ENCODE data around the gene AIFM2. TPM values are rescaled to one million over a fixed set of nuclear protein-coding genes. Genes with fewer than 3 reads are reported as not detected.
A peak's percentile ranks its signal among the peaks of the same experiment; 100 is the strongest.

AIFM2 gene
- total RNA-seq, 1 experiment from 2014 or later = 7.0 TPM

DNA sequence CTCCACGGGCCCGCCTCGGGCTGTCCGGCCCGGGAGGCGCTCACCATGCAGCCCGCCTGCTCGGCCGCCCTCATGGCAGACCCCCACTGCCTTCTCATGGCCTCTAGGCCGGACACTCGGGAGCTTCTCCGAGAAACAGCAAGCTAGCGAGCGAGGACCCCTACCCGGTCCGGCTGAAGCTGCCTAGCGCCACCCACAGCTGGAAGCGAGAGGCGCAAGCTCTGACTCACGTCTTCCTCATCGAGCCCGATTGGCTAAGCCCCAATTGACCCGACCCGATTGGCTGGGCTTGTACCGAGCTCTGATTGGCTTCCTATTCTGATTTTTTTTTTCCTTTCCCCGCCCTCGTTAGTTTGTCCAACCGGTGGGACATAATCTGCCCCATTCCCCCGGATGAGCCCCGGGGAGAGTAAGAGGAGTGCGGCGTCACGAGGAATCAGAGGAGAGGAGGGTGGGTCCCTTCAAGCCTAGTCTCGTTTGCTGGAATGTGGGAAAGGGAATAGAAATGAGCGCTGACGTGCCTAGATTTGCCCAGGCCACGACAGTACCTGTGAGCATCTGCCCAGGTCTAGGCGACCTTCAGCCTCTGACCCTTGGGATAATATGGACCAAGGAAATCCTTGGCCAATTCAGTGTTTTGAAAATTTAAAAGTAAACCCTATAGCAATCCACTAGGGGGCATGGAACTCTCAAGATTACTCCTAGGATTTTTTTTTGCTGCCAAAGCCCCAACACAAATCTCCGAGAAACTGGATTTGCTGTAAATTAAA is 14.0 kb upstream of the AIFM2 start, which contains the start of gene TYSND1:
TYSND1 (minus strand) TSS at position 212 of the 770 bp plus-strand sequence; CDS start at position 98, 114 bp downstream.
- DNase-seq (ENCODE audit: low read depth) = peak; percentile 97

DNA sequence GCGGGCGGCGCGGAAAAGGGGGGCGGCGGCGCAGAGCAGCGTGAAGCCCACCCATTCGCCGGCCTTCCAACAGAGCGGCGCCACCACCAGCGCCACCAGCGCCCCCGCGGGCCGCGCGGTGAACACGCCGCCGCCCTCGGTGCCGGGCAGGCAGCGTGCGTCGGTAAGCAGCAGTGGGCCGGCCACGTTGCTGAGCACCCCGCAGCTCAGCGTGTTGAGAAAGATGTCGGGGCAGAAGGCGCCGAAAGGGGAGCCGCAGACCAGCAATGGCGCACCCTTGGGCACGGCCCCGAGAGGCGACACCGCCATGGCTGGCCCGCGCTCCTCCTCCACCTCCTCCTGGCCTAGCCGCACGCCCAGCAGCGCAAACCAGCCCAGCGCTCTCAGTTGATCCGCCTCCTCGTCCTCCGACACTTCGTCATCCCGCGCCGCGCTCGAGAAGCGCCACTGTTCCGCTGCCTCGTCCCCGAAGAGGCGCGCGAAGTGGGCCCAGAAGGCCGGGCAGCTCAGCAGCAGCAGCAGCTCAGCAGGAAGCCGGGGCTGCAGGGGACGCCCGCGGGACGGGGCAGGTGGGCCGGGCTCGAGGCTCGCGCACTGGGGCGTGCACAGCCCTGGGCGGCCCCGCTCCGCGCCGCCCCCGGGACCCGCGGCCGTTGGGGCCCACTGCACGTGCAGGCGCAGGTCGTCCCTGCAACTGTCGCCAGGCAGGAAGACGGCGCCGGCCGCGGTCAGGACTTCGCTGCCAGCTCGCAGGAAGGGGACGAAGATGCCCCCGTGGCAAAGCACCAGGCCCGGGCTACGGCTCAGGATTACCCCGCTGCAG is 13.3 kb upstream of the AIFM2 start:
- peak; percentile 64 for DNase-seq (ENCODE audit: low read depth)

DNA sequence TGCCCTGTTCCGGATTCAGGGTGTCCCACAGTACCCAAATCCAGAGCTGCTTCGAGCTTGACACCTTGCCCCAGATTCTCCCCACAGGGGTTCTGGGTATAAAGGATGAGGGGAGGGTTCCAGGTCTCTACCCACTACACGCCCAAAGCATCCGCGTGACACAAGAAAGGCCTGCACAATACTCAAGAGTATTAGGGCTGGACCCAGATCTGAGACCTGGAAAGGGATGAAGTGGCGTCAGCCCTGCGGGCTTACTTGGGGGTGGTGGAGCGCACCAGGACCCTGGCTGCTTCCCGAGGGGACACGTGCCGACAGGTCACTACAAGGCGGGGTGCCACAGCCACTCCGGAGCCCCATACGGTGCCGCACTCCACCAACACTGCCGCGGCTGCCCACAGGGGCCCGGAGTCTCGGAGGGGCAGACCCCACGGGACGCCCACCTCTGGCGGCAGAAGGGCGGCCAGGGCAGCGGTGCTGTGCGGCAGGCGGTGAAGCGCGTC is 12.6 kb upstream of the AIFM2 start:
- DNase-seq (ENCODE audit: low read depth) = no peak

DNA sequence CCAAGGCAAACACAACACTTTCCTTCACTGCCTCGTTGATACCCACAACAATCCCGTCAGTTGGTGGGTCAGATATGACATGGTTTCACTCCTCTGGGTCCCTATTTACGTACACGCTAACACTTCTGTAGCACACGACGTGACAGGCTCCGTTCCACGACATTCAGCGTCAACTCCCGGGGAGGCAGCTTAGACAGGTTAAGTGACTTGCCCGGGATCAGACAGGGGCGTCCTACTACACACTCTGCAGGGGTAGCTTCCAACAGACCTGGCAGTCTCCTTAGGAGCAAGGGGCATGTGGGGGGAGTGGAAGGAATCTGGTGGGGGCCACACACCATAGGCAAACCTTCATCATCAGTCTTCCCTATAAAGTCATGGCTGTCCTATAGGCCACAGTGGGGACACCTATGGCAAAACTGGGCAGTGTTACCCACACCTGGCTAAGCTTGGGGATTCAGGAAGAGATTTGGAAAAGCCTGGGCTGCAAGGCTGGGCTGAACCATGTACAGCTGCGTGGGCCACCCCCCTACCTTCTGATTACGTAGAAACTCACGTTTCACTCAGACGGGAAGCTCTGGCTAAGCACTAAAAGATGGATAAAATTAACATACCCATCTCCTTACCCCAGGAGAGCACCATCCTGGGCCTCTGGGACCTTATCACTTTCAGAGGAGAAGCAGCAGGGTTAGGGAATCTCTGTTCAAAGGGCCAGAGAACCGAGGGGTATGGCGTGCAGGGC is 11.9 kb upstream of the AIFM2 start:
- DNase-seq (ENCODE audit: low read depth) = no peak

DNA sequence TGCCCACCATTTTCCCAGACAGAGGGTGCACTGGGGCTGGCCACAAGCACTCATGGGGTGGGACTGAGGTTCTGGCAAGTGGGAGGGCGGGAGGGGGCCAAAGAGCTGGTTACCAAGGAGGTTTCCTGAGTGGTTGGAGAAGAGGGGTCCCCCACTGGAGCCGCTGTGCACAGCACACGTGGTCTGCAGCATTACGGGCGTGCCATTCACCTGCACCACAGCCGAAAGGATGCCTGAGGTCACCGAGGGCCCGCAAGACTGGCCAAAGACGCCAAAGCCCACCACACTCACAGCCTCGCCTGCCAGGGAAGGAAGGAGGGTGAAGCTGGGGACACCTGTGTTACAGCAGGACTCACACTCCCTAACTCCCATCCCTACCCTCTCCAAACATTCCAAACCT is 9.9 kb upstream of the AIFM2 start:
- DNase-seq (ENCODE audit: low read depth) = no peak

GRCh38 chr10:70140297-70140696 is 7.7 kb upstream of the AIFM2 start:
- no peak for DNase-seq (ENCODE audit: low read depth)

GRCh38 chr10:70139997-70140250 is 7.3 kb upstream of the AIFM2 start:
- DNase-seq (ENCODE audit: low read depth) = no peak

DNA sequence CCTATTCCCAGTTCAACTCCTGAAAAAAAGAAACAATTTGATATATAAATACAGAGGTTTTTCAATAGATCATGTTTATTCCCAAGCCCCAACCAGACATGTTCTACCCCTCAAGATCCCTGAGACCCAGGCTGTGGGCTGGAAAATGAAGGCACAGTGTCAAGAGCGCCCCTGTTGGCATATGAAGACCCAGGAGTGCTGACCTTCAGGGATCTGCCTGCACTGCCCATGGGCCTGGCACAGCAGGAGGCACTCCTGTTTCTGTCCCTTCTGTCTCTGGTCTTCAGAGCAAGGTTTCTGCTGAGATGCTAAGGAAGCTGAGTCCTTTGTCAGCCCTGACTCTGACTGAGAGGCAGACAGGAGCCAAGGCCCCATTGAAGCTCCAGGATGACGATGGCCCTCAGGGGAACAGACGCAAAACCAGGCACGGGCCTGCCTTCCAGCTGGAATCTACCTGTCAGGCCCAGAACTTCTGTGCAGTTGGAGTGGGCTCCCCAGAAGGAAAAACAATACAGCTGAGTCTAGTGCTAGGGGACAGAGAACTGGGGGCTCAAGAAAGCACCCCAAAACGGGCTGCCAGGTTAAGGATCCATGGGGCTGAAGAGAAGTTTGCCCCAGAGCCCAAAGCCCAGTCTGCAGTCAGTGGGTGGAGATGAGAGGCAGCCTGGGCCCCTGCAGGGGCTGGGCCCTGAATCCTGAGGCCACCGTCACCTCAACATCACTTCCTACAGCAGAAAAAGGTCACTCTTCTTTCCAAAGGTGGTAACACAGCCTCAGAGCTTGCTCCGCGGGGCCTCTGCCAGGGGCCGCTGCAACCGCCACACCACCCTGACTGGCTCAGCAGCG is 6.7 kb upstream of the AIFM2 start:
- DNase-seq (ENCODE audit: low read depth) = no peak

- DNase-seq (ENCODE audit: low read depth) = no peak
Measured at GRCh38 chr10:70137927-70138883, 5.6 kb upstream of the AIFM2 start.

GRCh38 chr10:70137135-70137534 is 4.5 kb upstream of the AIFM2 start:
- no peak for DNase-seq (ENCODE audit: low read depth)

GRCh38 chr10:70135684-70136083 is 3.1 kb upstream of the AIFM2 start:
- DNase-seq (ENCODE audit: low read depth) = no peak

- no peak for DNase-seq (ENCODE audit: low read depth)
Measured at GRCh38 chr10:70135046-70135445, 2.4 kb upstream of the AIFM2 start.

- DNase-seq (ENCODE audit: low read depth) = no peak
Measured at GRCh38 chr10:70131560-70131937, 1.1 kb downstream of the AIFM2 start.

DNA sequence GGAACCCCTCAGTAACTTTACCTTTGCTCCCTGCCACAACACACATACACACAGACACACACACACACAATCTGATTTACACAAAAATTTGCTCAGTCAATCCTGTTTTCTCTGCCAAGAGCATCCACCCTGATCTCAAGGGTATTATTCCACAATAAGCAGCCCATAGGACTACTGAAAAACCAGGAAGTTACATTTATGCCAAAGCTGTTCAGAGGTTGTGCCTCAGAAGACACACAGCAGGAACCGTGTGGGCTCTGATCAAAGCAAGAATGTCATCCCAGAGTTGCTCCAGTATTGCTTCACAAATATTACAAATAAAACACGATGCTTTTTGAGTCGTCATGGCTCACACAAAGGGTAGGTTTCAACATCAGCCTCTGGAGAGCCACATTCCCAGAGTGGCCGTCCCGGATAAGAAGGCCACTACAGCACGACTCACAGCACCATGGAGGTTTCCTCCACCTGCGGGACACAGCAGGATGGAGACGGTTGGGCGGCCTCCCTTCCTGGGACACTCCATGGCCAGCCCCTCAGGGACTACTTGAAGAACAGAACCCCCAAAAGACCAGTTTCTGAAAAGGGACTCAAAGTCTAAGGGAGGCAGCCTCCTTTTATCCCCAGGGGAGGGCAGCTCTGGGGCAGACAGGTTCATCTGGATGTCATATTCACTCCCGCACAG is 1.6 kb downstream of the AIFM2 start:
- DNase-seq (ENCODE audit: low read depth) = peak; percentile 19

- no peak for DNase-seq (ENCODE audit: low read depth)
Measured at GRCh38 chr10:70126700-70127395, 5.8 kb downstream of the AIFM2 start.

DNA sequence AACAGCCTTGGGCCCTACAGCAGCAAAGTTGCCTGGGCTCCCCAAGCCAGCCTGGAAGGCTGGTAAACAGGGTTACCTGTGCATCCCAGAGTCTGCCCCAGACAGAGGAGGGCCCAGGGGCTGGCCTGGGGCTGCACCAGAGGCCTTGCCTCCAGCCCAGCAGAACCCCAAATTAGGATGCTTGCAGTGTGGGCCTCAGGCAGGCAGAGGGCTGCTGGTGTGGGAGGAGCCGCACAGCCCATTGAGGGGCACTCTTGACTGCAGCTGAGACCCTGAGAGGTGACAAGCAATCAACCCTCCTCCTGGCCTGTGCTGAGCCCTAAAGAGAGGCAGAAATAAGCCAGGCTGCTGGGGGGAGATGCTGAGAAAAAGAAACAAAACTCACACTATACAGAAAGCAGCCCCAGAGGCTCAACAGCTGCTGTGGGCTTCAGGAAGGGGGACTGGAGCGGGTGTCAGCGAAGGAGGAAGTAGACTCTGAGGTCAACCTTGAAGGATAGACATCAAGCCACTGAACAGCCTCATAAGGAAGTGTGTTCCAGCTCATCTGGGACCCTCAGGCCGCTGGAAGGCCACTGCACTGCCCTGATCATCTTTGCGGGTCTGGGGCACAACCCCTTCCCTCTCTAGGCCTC is 6.6 kb downstream of the AIFM2 start:
- no peak for DNase-seq (ENCODE audit: low read depth)

DNA sequence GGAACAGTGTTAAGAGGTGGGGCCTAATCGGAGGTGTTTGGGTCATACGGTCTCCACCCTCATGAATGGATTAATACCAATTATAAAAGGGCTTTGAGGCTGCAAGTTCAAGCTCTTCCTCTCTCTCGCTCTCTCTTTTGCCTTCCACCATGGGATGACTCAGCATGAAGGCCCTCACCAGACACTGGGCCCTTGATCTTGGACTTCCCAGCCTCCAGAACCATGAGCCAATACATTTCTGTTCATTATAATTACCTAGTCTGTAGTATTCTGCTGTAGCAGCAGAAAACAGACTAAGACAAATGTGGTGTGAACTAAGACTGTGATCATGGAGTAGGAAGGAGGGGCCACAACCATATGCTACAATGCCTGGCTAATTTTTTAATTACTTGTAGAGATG is 7.7 kb downstream of the AIFM2 start:
- DNase-seq (ENCODE audit: low read depth) = no peak

DNA sequence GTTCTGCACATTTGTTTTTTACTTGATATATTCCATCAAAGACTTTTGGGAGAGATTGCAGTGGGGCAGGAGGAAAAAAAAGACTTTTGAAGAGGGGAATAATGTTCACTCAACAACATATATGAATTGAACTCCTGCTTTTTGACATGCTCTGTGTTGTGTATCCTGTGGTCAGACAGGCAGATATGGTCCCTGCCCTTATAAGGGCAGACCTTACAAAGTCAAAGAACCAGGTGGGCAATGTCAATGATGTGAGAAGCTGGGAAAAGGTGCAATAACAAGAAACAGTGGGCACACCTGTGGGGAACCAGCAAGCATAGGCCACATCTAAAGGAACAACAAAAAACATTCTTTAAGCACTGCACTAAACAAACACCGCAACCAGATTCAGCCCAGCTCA is 8.2 kb downstream of the AIFM2 start:
- no peak for DNase-seq (ENCODE audit: low read depth)

DNA sequence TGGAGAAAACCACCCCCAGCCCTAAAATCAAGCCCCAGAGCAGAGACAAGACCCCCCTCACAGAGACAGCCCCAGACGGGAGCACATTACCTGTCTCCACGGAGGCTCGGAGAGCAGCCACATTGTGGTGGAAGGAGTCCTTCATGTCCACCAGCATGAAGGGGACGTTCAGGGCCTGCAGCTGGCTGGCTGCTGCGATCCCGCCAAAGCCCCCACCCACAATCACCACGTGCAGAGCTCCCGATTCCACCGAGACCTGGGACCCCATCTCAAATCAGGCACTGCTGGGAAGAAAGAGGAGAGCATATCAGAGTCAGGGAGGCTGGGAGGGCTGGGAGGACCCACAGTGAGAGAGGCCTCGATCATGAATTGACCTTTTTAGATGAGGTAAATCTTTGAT is 8.8 kb downstream of the AIFM2 start:
- DNase-seq (ENCODE audit: low read depth) = no peak
